Kidney epithelial cell (primary cell): ENCODE results near the gene SMAD6. TPM values are rescaled to one million over a fixed set of nuclear protein-coding genes. Genes with fewer than 3 reads are reported as not detected.

ENCODE experiments used
- DNase-seq: peaks from one replicate; pipeline ENCODE4 v3.0.0-alpha.2; 2010; ENCODE audit warnings: low read depth
- H3K27me3 ChIP-seq: 2 replicates; pipeline ENCODE4 v1.6.0; 2011; ENCODE audit warnings: low read length; ENCODE audit not compliant: control insufficient read depth, insufficient read depth
- H3K36me3 ChIP-seq: 2 replicates; pipeline ENCODE4 v1.5.1; 2011; ENCODE audit warnings: low read length; ENCODE audit not compliant: control insufficient read depth, insufficient read depth
- H3K4me3 ChIP-seq: 2 replicates; pipeline ENCODE4 v1.5.1; 2011; ENCODE audit warnings: low read depth, mild to moderate bottlenecking, control low read depth, low read length
- CTCF ChIP-seq: IDR thresholded peaks from 2 replicates; pipeline ENCODE4 v1.5.1; 2011; ENCODE audit warnings: mild to moderate bottlenecking, moderate library complexity, low read length, control low read depth, inconsistent platforms; ENCODE audit not compliant: insufficient read depth, poor library complexity, severe bottlenecking
- total RNA-seq: library from RNA; depleted of rRNA; stranded (reverse); fragments of >200 nt; gene quantifications from 2 replicates; pipeline ENCODE4 v1.2.3, GENCODE V29; 2015

SMAD6 gene
- total RNA-seq, 1 donor from 2014 or later, result 8.3 TPM

- H3K27me3 ChIP-seq, result no peaks in the 10 kb centered on the region
- TF ChIP-seq CTCF, result no peak
- H3K36me3 ChIP-seq, result no peaks in the 10 kb centered on the region
- H3K4me3 ChIP-seq, result no peak overlapping the region
- no peak for DNase-seq
Observed at GRCh38 chr15:66786222-66786621, 84.2 kb downstream of the SMAD6 start.

GRCh38 chr15:66786708-66787488 lies 84.9 kb downstream of the SMAD6 start:
- DNase-seq, result no peak
- H3K4me3 ChIP-seq, result no peak overlapping the region
- H3K27me3 ChIP-seq, result no peaks in the 10 kb centered on the region
- TF ChIP-seq CTCF, result no peak
- H3K36me3 ChIP-seq, result no peaks in the 10 kb centered on the region

- H3K36me3 ChIP-seq, result no peaks in the 10 kb centered on the region
- TF ChIP-seq CTCF, result no peak
Observed at GRCh38 chr15:66787489-66787871, 85.4 kb downstream of the SMAD6 start.

GRCh38 chr15:66788024-66788423 lies 86.0 kb downstream of the SMAD6 start:
- H3K36me3 ChIP-seq, result no peaks in the 10 kb centered on the region
- H3K4me3 ChIP-seq, result no peak overlapping the region
- no peak for DNase-seq
- no peaks in the 10 kb centered on the region for H3K27me3 ChIP-seq
- TF ChIP-seq CTCF, result no peak

More at GRCh38 chr15:66787489-66787871, 85.4 kb downstream of the SMAD6 start:
- DNase-seq, result no peak
- no peaks in the 10 kb centered on the region for H3K27me3 ChIP-seq
- no peak overlapping the region for H3K4me3 ChIP-seq

GRCh38 chr15:66789029-66790025 lies 87.3 kb downstream of the SMAD6 start:
- H3K36me3 ChIP-seq, result no peaks in the 10 kb centered on the region
- no peak for DNase-seq
- peak; percentile 61 for TF ChIP-seq CTCF
- no peaks in the 10 kb centered on the region for H3K27me3 ChIP-seq
- no peak overlapping the region for H3K4me3 ChIP-seq
